IMR-90 (cell line): Measurements from ENCODE around the gene AMZ1. TPM values are rescaled to one million over a fixed set of nuclear protein-coding genes. Genes with fewer than 3 reads are reported as not detected.
A peak's percentile ranks its signal among the peaks of the same experiment; 100 is the strongest.

Experiments
- ATAC-seq: fragments of 200-7000 bp; cut with Tn5 transposase; 2 replicates; pipeline ENCODE4 v1.9.1; 2020; ENCODE audit warnings: low read depth, mild to moderate bottlenecking, moderate library complexity
- BruUV-seq: library from RNA; stranded (reverse); fragments of 400-500 nt; replicated peaks from 2 replicates; lab custom pipeline; 2021; lab: Mats Ljungman, UMichigan
- CTCF ChIA-PET: fragments of 300-600 bp; formaldehyde crosslinking; extraction: SDS; loops from one replicate; lab custom pipeline; 2021; ENCODE audit warnings: antibody characterized with exemption; lab: Yijun Ruan, JAX
- POLR2A ChIA-PET: fragments of 300-600 bp; sonication (Branson Sonifier 250); formaldehyde crosslinking; loops from one replicate; lab custom pipeline; 2022; ENCODE audit warnings: antibody characterized with exemption; ENCODE audit not compliant: unreplicated experiment; lab: Charles Lee
- DNase-seq: peaks from one replicate; pipeline ENCODE4 v3.0.0; 2013
- H2AFZ ChIP-seq: replicated peaks from 2 replicates; pipeline ENCODE3; 2013; ENCODE audit warnings: low read length, mild to moderate bottlenecking; ENCODE audit not compliant: poor library complexity
- H2AK5ac ChIP-seq: 2 replicates; pipeline ENCODE4 v1.6.1; 2013; ENCODE audit warnings: low read depth, low read length, inconsistent platforms
- H2AK9ac ChIP-seq: replicated peaks from 2 replicates; pipeline ENCODE3; 2013; ENCODE audit warnings: mild to moderate bottlenecking, low read depth, low read length, moderate library complexity; ENCODE audit not compliant: poor library complexity
- H2BK120ac ChIP-seq: 2 replicates; pipeline ENCODE4 v1.6.1; 2013; ENCODE audit warnings: low read depth, low read length, inconsistent platforms
- H2BK15ac ChIP-seq: 3 replicates; pipeline ENCODE4 v1.6.1; 2013; ENCODE audit warnings: low read depth, low read length, inconsistent platforms
- H2BK20ac ChIP-seq: 2 replicates; pipeline ENCODE4 v1.6.1; 2013; ENCODE audit warnings: low read depth, mild to moderate bottlenecking, inconsistent platforms, low read length, moderate library complexity
- H2BK5ac ChIP-seq: 2 replicates; pipeline ENCODE4 v1.6.1; 2013; ENCODE audit warnings: mild to moderate bottlenecking, low read depth, low read length, inconsistent platforms; ENCODE audit not compliant: poor library complexity, severe bottlenecking
- H3K14ac ChIP-seq: replicated peaks from 2 replicates; pipeline ENCODE4 v1.6.1; 2013; ENCODE audit warnings: low read depth, low read length, inconsistent platforms
- H3K18ac ChIP-seq: 2 replicates; pipeline ENCODE4 v1.6.1; 2013; ENCODE audit warnings: low read depth, low read length, control low read depth
- H3K23ac ChIP-seq: 2 replicates; pipeline ENCODE4 v1.6.1; 2013; ENCODE audit warnings: low read depth, low read length, inconsistent platforms
- H3K27ac ChIP-seq: 2 replicates; pipeline ENCODE4 v1.5.1; 2013; ENCODE audit warnings: mild to moderate bottlenecking, control low read depth, low read length; ENCODE audit not compliant: insufficient read depth
- H3K27me3 ChIP-seq: 2 replicates; pipeline ENCODE4 v1.6.1; 2013; ENCODE audit warnings: low read length; ENCODE audit not compliant: control insufficient read depth, insufficient read depth
- H3K36me3 ChIP-seq: 2 replicates; pipeline ENCODE4 v1.6.1; 2013; ENCODE audit warnings: low read length, mixed read lengths; ENCODE audit not compliant: control insufficient read depth, insufficient read depth
- H3K4ac ChIP-seq: 2 replicates; pipeline ENCODE4 v1.6.1; 2013; ENCODE audit warnings: low read depth, low read length, inconsistent platforms
- H3K4me1 ChIP-seq: 2 replicates; pipeline ENCODE4 v1.6.1; 2013; ENCODE audit warnings: low read length, mixed read lengths; ENCODE audit not compliant: control insufficient read depth, insufficient read depth
- H3K4me2 ChIP-seq: 2 replicates; pipeline ENCODE4 v1.6.1; 2013; ENCODE audit warnings: low read depth, mild to moderate bottlenecking, control low read depth, low read length, moderate library complexity
- H3K4me3 ChIP-seq: 2 replicates; pipeline ENCODE4 v1.5.1; 2013; ENCODE audit warnings: low read depth, mild to moderate bottlenecking, control low read depth, low read length, moderate library complexity; ENCODE audit not compliant: insufficient read depth
- H3K56ac ChIP-seq: 2 replicates; pipeline ENCODE4 v1.6.1; 2013; ENCODE audit warnings: low read length, inconsistent platforms; ENCODE audit not compliant: insufficient read depth; ENCODE audit errors: extremely low read depth
- H3K79me1 ChIP-seq, 2 experiments: 2 replicates each; pipeline ENCODE4 v1.6.1; 2013; ENCODE audit warnings: low read length in 2 of 2, inconsistent platforms in 1 of 2, low read depth in 1 of 2
- H3K9ac ChIP-seq: 2 replicates; pipeline ENCODE4 v1.6.1; 2013; ENCODE audit warnings: low read depth, low read length, control low read depth
- H3K9me1 ChIP-seq: 2 replicates; pipeline ENCODE4 v1.6.1; 2013; ENCODE audit warnings: low read length, inconsistent platforms; ENCODE audit not compliant: insufficient read depth
- H3K9me3 ChIP-seq: 2 replicates; pipeline ENCODE4 v1.6.1; 2013; ENCODE audit warnings: low read length; ENCODE audit not compliant: control insufficient read depth, insufficient read depth
- H4K20me1 ChIP-seq: 2 replicates; pipeline ENCODE4 v1.6.1; 2013; ENCODE audit warnings: low read length, inconsistent platforms; ENCODE audit not compliant: insufficient read depth
- H4K5ac ChIP-seq: 2 replicates; pipeline ENCODE4 v1.6.1; 2013; ENCODE audit warnings: mild to moderate bottlenecking, low read depth, low read length, control low read depth
- H4K8ac ChIP-seq, 2 experiments: 2 replicates each; pipeline ENCODE4 v1.6.1; 2013; ENCODE audit warnings: low read depth in 2 of 2, low read length in 2 of 2, control low read depth in 1 of 2, inconsistent platforms in 1 of 2
- H4K91ac ChIP-seq: 2 replicates; pipeline ENCODE4 v1.6.1; 2013; ENCODE audit warnings: low read depth, low read length, inconsistent platforms; ENCODE audit not compliant: insufficient read depth
- CEBPB ChIP-seq: IDR thresholded peaks from 2 replicates; pipeline ENCODE4 v1.6.1; 2012; ENCODE audit warnings: low read depth, low read length, improper control_type of control experiment
- CHD1 ChIP-seq: IDR thresholded peaks from 2 replicates; pipeline ENCODE4 v1.6.1; 2012; ENCODE audit warnings: low read depth, low read length, improper control_type of control experiment
- CTCF ChIP-seq: conservative IDR thresholded peaks from 2 replicates; pipeline ENCODE4 v1.5.1; 2012; ENCODE audit warnings: mild to moderate bottlenecking, low read depth, low read length, improper control_type of control experiment
- ELK1 ChIP-seq: fragments of 150-350 bp; IDR thresholded peaks from 2 replicates; pipeline ENCODE4 v1.6.1; 2016; ENCODE audit warnings: low read depth, mild to moderate bottlenecking, low read length, moderate library complexity, borderline replicate concordance
- FOS ChIP-seq: fragments of 150-350 bp; IDR thresholded peaks from 2 replicates; pipeline ENCODE4 v1.6.1; 2016; ENCODE audit warnings: low read depth, low read length
- MAFK ChIP-seq: IDR thresholded peaks from 2 replicates; pipeline ENCODE4 v1.6.1; 2012; ENCODE audit warnings: low read depth, low read length, improper control_type of control experiment
- MAZ ChIP-seq: IDR thresholded peaks from 2 replicates; pipeline ENCODE4 v1.6.1; 2012; ENCODE audit warnings: low read depth, mild to moderate bottlenecking, low read length, improper control_type of control experiment, moderate library complexity, borderline replicate concordance
- MXI1 ChIP-seq: IDR thresholded peaks from 2 replicates; pipeline ENCODE4 v1.6.1; 2012; ENCODE audit warnings: low read depth, mild to moderate bottlenecking, low read length, moderate library complexity, borderline replicate concordance
- NFE2L2 ChIP-seq: fragments of 150-350 bp; IDR thresholded peaks from 2 replicates; pipeline ENCODE4 v1.6.1; 2016; ENCODE audit warnings: low read depth, mild to moderate bottlenecking, low read length
- POLR2A ChIP-seq: IDR thresholded peaks from 2 replicates; pipeline ENCODE4 v1.6.1; 2012; ENCODE audit warnings: mild to moderate bottlenecking, low read depth, low read length
- RAD21 ChIP-seq: IDR thresholded peaks from 2 replicates; pipeline ENCODE4 v1.6.1; 2012; ENCODE audit warnings: low read length, improper control_type of control experiment
- RCOR1 ChIP-seq: IDR thresholded peaks from 2 replicates; pipeline ENCODE4 v1.6.1; 2012; ENCODE audit warnings: mild to moderate bottlenecking, low read length, improper control_type of control experiment; ENCODE audit not compliant: insufficient replicate concordance
- RFX5 ChIP-seq: IDR thresholded peaks from 2 replicates; pipeline ENCODE4 v1.8.0; 2012; ENCODE audit warnings: low read depth, mild to moderate bottlenecking, low read length, moderate library complexity
- SMC3 ChIP-seq: fragments of 150-350 bp; IDR thresholded peaks from 2 replicates; pipeline ENCODE4 v1.6.1; 2016; ENCODE audit warnings: low read depth, mild to moderate bottlenecking, antibody characterized with exemption, low read length, moderate library complexity
- USF2 ChIP-seq: fragments of 150-350 bp; IDR thresholded peaks from 2 replicates; pipeline ENCODE4 v1.6.1; 2017; ENCODE audit warnings: mild to moderate bottlenecking, antibody characterized with exemption, low read length, low read depth
- WGBS, 2 experiments: methylation state at CpG; one replicate each; pipeline versions ENCODE4 v1.1.5 to v1.1.7; 2013; ENCODE audit warnings: missing lambda C conversion rate in 2 of 2; ENCODE audit not compliant: insufficient read length in 1 of 2; ENCODE audit errors: extremely low coverage in 2 of 2; 5-methylcytosine and 5-hydroxymethylcytosine counted together
- dilution Hi-C: fragments of 300-500 bp; cut with HindIII; formaldehyde crosslinking; loops from one replicate; pipeline ENCODE4 v1.14.3; 2018; ENCODE audit warnings: low sequenced_read_pairs; ENCODE audit not compliant: unreplicated experiment
- in situ Hi-C: fragments of 300-500 bp; cut with MboI; formaldehyde crosslinking; loops from 3 replicates; pipeline ENCODE4 v1.14.3; 2019; ENCODE audit warnings: low sequenced_read_pairs, inconsistent platforms, mixed read lengths
- intact Hi-C: fragments of 100-400 bp; cut with micrococcal nuclease; formaldehyde crosslinking; loops from 2 replicates; pipeline ENCODE4 v1.10.0; 2022
- polyA plus RNA-seq, 3 experiments: library from polyadenylated mRNA; depleted of rRNA; stranded (reverse); fragments of >200 nt; gene quantifications; 2 replicates each; pipeline ENCODE4 v1.2.3, GENCODE V29; 2012; ENCODE audit warnings: low replicate concordance in 1 of 3
- total RNA-seq: library from RNA; depleted of rRNA; stranded (reverse); fragments of >200 nt; gene quantifications from 2 replicates; pipeline ENCODE4 v1.2.3, GENCODE V29; 2012

AMZ1 gene
- total and polyA plus RNA-seq, 2 of the 4 experiments (the other 2 are of a cell fraction): 0.54 to 1.6 TPM

GRCh38 chr7:2761801-2762497, 73.9 kb downstream of the AMZ1 start:
- Histone ChIP-seq H2BK20ac (peak overlapping the region; percentile 64; the same call in 1 of the 2 replicates), H2AK5ac (peak overlapping the region; percentile 86), H3K18ac (peak overlapping the region; percentile 39), H2BK15ac (peak overlapping the region; percentile 41; the same call in 2 of the 3 replicates), H3K27me3 (no peaks in the 10 kb centered on the region), H4K20me1 (peaks cover 11% of the 10 kb centered on the region), H4K91ac (peak overlapping the region; percentile 88), H3K9ac (peak overlapping the region; percentile 64), H3K4me3 (no peak overlapping the region), H3K4me2 (peak overlapping the region; percentile 62), H3K27ac (peak overlapping the region; percentile 89), H3K14ac (peak overlapping the region; percentile 87), H2AK9ac (peak overlapping the region; percentile 68), H3K36me3 (peaks cover 2% of the 10 kb centered on the region; the same call in 1 of the 2 replicates), H4K5ac (peak overlapping the region; percentile 74), H4K8ac (peak overlapping the region; percentile 71 to 96), H2BK120ac (peak overlapping the region; percentile 84), H3K4ac (peak overlapping the region; percentile 96), H3K9me1 (peaks cover 33% of the 10 kb centered on the region), H3K79me1 (peaks cover 42 to 69% of the 10 kb centered on the region in 2 experiments), H3K4me1 (peaks cover 44% of the 10 kb centered on the region), H3K9me3 (no peaks in the 10 kb centered on the region), H3K56ac (peak overlapping the region; percentile 57; the same call in 1 of the 2 replicates), H2BK5ac (peak overlapping the region; percentile 88), H3K23ac (peak overlapping the region; percentile 75), H2AFZ (peak overlapping the region; percentile 86)
- no peak for DNase-seq
- ChIA-PET CTCF (no interaction called here), POLR2A (no interaction called here)
- 79% methylated on average over 7 of the region's 29 CpGs; no CpG with 5 or more reads in 1 of the 2 experiments for WGBS, 2 experiments
- in situ Hi-C loops (no loop called here), dilution Hi-C loops (no loop called here), intact Hi-C loops (loop anchor here (5.0 kb wide), 2 partner anchors 35 to 80 kb away; partner anchors contain the start of gene GNA12)
- no peak for ATAC-seq
- BruUV-seq: no TSS peak
- TF ChIP-seq CEBPB: no peak
- TF ChIP-seq CHD1: no peak
- TF ChIP-seq ELK1: no peak
- no peak for TF ChIP-seq CTCF
- TF ChIP-seq NFE2L2: no peak
- TF ChIP-seq RFX5: no peak
- no peak for TF ChIP-seq MAFK
- TF ChIP-seq SMC3: no peak
- no peak for TF ChIP-seq USF2
- TF ChIP-seq MXI1: no peak
- TF ChIP-seq FOS: no peak
- no peak for TF ChIP-seq MAZ
- no peak for TF ChIP-seq POLR2A
- TF ChIP-seq RAD21: no peak
- no peak for TF ChIP-seq RCOR1
